Measurements from ENCODE around the gene MYMK.

Gene MYMK

DNA sequence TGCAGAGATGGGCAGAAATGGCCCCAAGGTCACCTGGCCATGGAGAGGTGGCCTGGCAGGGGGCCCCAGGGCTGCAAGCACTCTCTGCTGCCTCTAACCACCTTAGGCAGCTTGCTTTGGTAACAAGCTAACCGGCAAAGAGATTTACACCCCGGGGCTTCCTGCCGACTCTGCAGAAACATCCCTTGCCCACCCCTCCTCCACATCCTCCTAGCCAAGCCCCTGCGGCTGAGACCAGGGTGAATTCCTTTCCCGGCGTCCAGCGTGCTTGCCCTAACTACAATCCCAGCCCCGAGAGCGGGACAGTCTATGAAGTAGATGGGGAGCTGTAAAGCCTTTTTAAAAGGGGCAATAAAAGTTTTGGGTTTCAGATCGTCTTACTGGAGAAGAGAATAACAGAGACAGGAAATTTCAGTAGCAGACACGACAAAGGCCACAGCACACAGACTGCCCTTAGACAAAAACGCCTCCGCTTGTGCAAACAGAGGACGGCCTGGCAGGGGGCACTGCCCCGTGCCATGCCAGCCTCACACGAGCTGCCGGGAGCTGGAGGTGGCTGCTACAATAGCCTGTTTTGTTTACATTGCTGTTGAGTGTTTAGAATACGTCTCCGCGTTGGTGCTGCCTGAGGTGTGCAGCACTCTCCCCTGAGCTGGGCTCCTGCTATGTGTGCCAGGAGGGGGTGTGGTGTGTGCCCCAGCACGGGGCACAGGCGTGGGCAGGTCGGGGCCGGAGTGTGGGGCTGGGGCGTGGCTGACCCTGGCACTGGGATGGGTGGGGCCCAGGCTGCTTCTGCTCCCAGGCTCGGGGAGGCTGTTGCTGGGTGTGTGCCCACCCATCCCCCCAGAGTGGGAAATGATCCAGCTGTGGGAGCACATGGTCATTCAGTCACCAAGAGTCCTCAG, 15.3 kb downstream of the MYMK start:
- no peak overlapping the region for H3K4me3 ChIP-seq (ENCODE audit: low read depth, low read length)
- no peak overlapping the region for H3K27ac ChIP-seq
- H3K9me3 ChIP-seq (ENCODE audit: control insufficient read depth, low read length) = no peaks in the 10 kb centered on the region
- no peaks in the 10 kb centered on the region for H3K27me3 ChIP-seq (ENCODE audit: control insufficient read depth, insufficient read depth, low read length)
- H2AFZ ChIP-seq = peak overlapping the region; percentile 20
- no peaks in the 10 kb centered on the region for H3K4me1 ChIP-seq
- H3K4me2 ChIP-seq (ENCODE audit: low read length) = no peak overlapping the region
- H3K36me3 ChIP-seq (ENCODE audit: control insufficient read depth, insufficient read depth, low read length) = no peaks in the 10 kb centered on the region
- H3K9ac ChIP-seq = no peak overlapping the region
- no peaks in the 10 kb centered on the region for H3K79me2 ChIP-seq
- TF ChIP-seq CTCF (IDR thresholded peaks at IDR 0.05) = no peak

DNA sequence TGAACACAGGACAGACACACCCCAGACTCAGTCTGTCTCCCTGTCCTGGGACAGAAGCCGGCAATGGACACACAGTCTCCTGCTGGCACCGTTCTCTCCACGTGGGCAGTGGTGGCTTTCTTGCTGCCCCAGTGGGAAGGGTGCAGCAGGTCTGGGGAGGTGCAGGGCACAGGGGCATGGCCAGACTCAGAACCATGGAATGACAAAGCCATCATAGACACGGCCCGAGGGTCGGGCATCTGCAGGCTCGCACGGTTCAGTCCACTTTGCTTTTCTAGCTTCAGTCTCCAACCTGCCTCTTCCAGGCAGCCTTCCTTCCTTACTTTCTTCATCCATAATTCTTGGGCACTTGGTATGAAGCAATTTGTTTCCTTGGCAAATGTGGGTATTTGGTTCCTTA, 16.7 kb downstream of the MYMK start:
- Histone ChIP-seq H2AFZ (no peak overlapping the region), H3K27ac (no peak overlapping the region), H3K4me2 (ENCODE audit: low read length) (no peak overlapping the region), H3K36me3 (ENCODE audit: control insufficient read depth, insufficient read depth, low read length) (no peaks in the 10 kb centered on the region), H3K9ac (no peak overlapping the region), H3K4me1 (no peaks in the 10 kb centered on the region), H3K27me3 (ENCODE audit: control insufficient read depth, insufficient read depth, low read length) (no peaks in the 10 kb centered on the region), H3K79me2 (no peaks in the 10 kb centered on the region), H3K4me3 (ENCODE audit: low read depth, low read length) (no peak overlapping the region), H3K9me3 (ENCODE audit: control insufficient read depth, low read length) (no peaks in the 10 kb centered on the region)
- TF ChIP-seq CTCF (IDR thresholded peaks at IDR 0.05) = no peak

DNA sequence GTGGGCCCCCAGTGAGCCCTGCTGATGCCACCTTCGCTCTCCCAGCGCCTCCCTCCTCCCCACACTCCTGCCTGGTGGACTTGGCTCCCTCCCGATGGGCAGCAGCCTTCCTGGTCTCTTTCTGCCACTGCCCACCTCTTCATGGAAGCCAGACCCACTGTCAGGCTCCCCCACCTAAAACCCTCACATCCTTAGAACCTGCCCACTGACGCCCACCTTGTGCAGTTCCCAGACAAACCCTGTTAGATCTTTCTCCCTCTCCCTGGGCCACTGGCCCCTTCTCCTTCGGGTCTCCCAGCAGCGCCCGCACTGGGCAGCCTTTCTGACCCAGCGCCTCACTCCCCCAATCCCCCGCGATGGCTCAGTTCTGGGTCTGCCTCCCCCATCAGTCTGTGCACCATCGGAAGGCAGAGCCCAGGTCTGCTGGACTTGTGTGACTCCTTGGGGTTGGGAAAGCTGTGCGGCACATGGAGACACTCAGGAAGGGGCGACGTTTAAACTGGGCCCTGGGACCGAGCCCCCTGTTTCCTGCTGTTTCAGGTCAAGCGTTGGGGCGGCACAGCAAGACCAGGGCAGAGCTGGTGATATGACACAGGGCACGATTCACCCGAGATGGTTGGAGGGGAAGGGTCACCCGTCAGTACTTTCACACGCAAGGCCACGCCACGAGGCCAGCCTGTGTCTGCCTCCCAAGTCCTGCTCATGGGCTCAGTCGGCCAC, 17.4 kb downstream of the MYMK start:
- Histone ChIP-seq H3K36me3 (ENCODE audit: control insufficient read depth, insufficient read depth, low read length) (no peaks in the 10 kb centered on the region), H3K79me2 (no peaks in the 10 kb centered on the region), H3K9me3 (ENCODE audit: control insufficient read depth, low read length) (no peaks in the 10 kb centered on the region), H2AFZ (no peak overlapping the region), H3K27me3 (ENCODE audit: control insufficient read depth, insufficient read depth, low read length) (no peaks in the 10 kb centered on the region), H3K9ac (no peak overlapping the region), H3K27ac (no peak overlapping the region), H3K4me1 (no peaks in the 10 kb centered on the region), H3K4me3 (ENCODE audit: low read depth, low read length) (no peak overlapping the region), H3K4me2 (ENCODE audit: low read length) (no peak overlapping the region)
- no peak for TF ChIP-seq CTCF (IDR thresholded peaks at IDR 0.05)

DNA sequence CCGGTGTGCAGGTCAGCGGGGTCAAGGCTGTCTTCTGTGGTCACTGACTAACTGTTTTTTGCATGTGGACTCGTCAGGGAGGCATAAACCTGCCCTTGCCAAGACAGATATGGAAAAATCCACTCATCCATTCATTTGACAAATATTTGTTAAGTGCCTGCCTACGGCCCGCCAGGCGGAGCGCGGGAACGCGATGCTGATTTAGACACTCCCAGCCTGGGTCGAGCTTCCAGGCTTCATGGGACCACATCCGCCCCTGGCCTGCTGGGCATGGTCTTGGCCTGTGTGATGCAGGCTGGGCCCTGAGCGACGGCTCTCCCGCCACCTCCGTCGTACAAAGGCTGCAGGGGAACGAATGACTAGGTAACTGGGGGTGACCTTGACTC, 18.1 kb downstream of the MYMK start:
- H3K27ac ChIP-seq = no peak overlapping the region
- no peak overlapping the region for H3K9ac ChIP-seq
- no peaks in the 10 kb centered on the region for H3K79me2 ChIP-seq
- no peaks in the 10 kb centered on the region for H3K4me1 ChIP-seq
- H2AFZ ChIP-seq = no peak overlapping the region
- no peaks in the 10 kb centered on the region for H3K27me3 ChIP-seq (ENCODE audit: control insufficient read depth, insufficient read depth, low read length)
- no peak overlapping the region for H3K4me3 ChIP-seq (ENCODE audit: low read depth, low read length)
- no peaks in the 10 kb centered on the region for H3K36me3 ChIP-seq (ENCODE audit: control insufficient read depth, insufficient read depth, low read length)
- no peak overlapping the region for H3K4me2 ChIP-seq (ENCODE audit: low read length)
- H3K9me3 ChIP-seq (ENCODE audit: control insufficient read depth, low read length) = no peaks in the 10 kb centered on the region
- TF ChIP-seq CTCF (IDR thresholded peaks at IDR 0.05) = no peak
